ENCODE data around the gene MYO18A.

DNA sequence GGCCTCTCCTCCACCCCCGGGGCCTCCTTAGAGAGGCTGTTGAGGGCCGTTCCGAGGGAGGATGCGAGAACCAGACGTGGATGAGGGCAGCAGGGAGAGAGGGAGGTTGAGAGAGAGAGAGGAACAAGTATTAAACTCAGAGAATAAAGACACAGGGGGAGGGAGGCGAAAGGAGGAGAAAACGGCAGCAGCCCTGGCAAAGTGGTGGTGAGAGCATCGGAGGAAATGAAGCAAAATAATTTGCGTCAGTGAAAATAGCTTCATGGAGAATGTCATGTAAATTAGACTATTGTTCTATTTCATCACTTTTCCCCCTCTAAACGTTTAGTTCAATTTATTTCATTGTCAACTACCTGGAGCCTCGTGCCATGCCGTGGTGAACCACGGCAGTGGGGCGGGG, 99.2 kb downstream of the MYO18A start:
- TF ChIP-seq POLR2A (IDR thresholded peaks at IDR 0.05): no peak
- TF ChIP-seq, protein P1, sequence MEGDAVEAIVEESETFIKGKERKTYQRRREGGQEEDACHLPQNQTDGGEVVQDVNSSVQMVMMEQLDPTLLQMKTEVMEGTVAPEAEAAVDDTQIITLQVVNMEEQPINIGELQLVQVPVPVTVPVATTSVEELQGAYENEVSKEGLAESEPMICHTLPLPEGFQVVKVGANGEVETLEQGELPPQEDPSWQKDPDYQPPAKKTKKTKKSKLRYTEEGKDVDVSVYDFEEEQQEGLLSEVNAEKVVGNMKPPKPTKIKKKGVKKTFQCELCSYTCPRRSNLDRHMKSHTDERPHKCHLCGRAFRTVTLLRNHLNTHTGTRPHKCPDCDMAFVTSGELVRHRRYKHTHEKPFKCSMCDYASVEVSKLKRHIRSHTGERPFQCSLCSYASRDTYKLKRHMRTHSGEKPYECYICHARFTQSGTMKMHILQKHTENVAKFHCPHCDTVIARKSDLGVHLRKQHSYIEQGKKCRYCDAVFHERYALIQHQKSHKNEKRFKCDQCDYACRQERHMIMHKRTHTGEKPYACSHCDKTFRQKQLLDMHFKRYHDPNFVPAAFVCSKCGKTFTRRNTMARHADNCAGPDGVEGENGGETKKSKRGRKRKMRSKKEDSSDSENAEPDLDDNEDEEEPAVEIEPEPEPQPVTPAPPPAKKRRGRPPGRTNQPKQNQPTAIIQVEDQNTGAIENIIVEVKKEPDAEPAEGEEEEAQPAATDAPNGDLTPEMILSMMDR (IDR thresholded peaks at IDR 0.05): no peak
- no peak for TF ChIP-seq POLR2AphosphoS5 (IDR thresholded peaks at IDR 0.05)

All from prostate gland (tissue), 2 donors.